GM23338 (cell line): ENCODE measurements around the gene STEAP2.
"Not testable (repeated sequence)": the region's sequence is repeated elsewhere in the genome, so short reads cannot be mapped to it uniquely, and the experiment has no call there.

Experiments used
- CTCF ChIP-seq, 2 experiments: fragments of 200-600 bp in 1 of 2; sonication (generic) in 1 of 2; conservative IDR thresholded peaks; 2 replicates each; pipeline versions ENCODE4 v1.5.1 to v1.6.1; 2016 to 2017; ENCODE audit warnings: antibody characterized with exemption in 2 of 2, low read depth in 2 of 2, mild to moderate bottlenecking in 2 of 2, moderate library complexity in 1 of 2
- EZH2 ChIP-seq: fragments of 200-600 bp; sonication (generic); IDR thresholded peaks from one replicate; pipeline ENCODE4 v1.8.0; 2017; ENCODE audit warnings: antibody characterized with exemption, mild to moderate bottlenecking, low read depth; ENCODE audit not compliant: unreplicated experiment

GRCh38 chr7:90186290-90186689 is 25.2 kb upstream of the STEAP2 start:
- TF ChIP-seq EZH2; CTCF (conservative IDR thresholded peaks at IDR 0.05; ENCODE audit: low read depth in 2 of 2): not testable (repeated sequence)
